Trophoblast cell (in vitro differentiated cells and primary cell): ENCODE measurements around the gene HBG2.
"Not testable (repeated sequence)": the region's sequence is repeated elsewhere in the genome, so short reads cannot be mapped to it uniquely, and the experiment has no call there.

Experiments
- DNase-seq, 2 donors: peaks; one replicate each; pipeline ENCODE4 v3.0.0-alpha.2; 2016
- H2AFZ ChIP-seq: 2 replicates; pipeline ENCODE4 v1.6.1; 2013; ENCODE audit warnings: low read length, moderate library complexity, mild to moderate bottlenecking; ENCODE audit not compliant: insufficient read depth, poor library complexity
- H2AK5ac ChIP-seq: 2 replicates; pipeline ENCODE4 v1.6.1; 2013; ENCODE audit warnings: mild to moderate bottlenecking, low read length
- H2BK120ac ChIP-seq: 2 replicates; pipeline ENCODE4 v1.6.1; 2013; ENCODE audit warnings: low read length, mild to moderate bottlenecking, moderate library complexity; ENCODE audit not compliant: insufficient read depth, poor library complexity
- H2BK12ac ChIP-seq: 2 replicates; pipeline ENCODE4 v1.6.1; 2013; ENCODE audit warnings: mild to moderate bottlenecking, low read length, moderate library complexity
- H2BK5ac ChIP-seq: 2 replicates; pipeline ENCODE4 v1.6.1; 2013; ENCODE audit warnings: low read length, low read depth, moderate library complexity, mild to moderate bottlenecking; ENCODE audit not compliant: poor library complexity
- H3K14ac ChIP-seq: 2 replicates; pipeline ENCODE4 v1.6.1; 2013; ENCODE audit warnings: mild to moderate bottlenecking, low read length
- H3K18ac ChIP-seq: 2 replicates; pipeline ENCODE4 v1.6.1; 2013; ENCODE audit warnings: mild to moderate bottlenecking, low read length
- H3K23ac ChIP-seq: 2 replicates; pipeline ENCODE4 v1.6.1; 2013; ENCODE audit warnings: low read length
- H3K27ac ChIP-seq: 2 replicates; pipeline ENCODE4 v1.5.1; 2013; ENCODE audit warnings: low read depth, mild to moderate bottlenecking, inconsistent platforms, low read length, moderate library complexity
- H3K27me3 ChIP-seq: 2 replicates; pipeline ENCODE4 v1.6.1; 2013; ENCODE audit warnings: inconsistent platforms, mild to moderate bottlenecking, low read length, moderate library complexity; ENCODE audit not compliant: insufficient read depth
- H3K36me3 ChIP-seq, 2 experiments: 1 replicate in 1 of 2; 2 replicates in 1 of 2; pipeline ENCODE4 v1.6.1; 2013; ENCODE audit warnings: low read length in 2 of 2, mild to moderate bottlenecking in 2 of 2, moderate library complexity in 1 of 2; ENCODE audit not compliant: insufficient read depth in 2 of 2, control insufficient read depth in 1 of 2
- H3K4ac ChIP-seq: 2 replicates; pipeline ENCODE4 v1.6.1; 2013; ENCODE audit warnings: low read depth, mild to moderate bottlenecking, low read length, moderate library complexity
- H3K4me1 ChIP-seq, 2 experiments: 1 replicate in 1 of 2; 2 replicates in 1 of 2; pipeline ENCODE4 v1.6.1; 2013; ENCODE audit warnings: low read length in 2 of 2, mild to moderate bottlenecking in 2 of 2, moderate library complexity in 1 of 2; ENCODE audit not compliant: insufficient read depth in 2 of 2, control insufficient read depth in 1 of 2
- H3K4me2 ChIP-seq: 2 replicates; pipeline ENCODE4 v1.6.1; 2013; ENCODE audit warnings: inconsistent platforms, mild to moderate bottlenecking, low read length, moderate library complexity
- H3K4me3 ChIP-seq: 2 replicates; pipeline ENCODE4 v1.5.1; 2013; ENCODE audit warnings: mild to moderate bottlenecking, low read depth, low read length, inconsistent platforms
- H3K79me1 ChIP-seq: one replicate; pipeline ENCODE4 v1.6.1; 2013; ENCODE audit warnings: low read length
- H3K79me2 ChIP-seq: 2 replicates; pipeline ENCODE4 v1.6.1; 2013; ENCODE audit warnings: low read length, mild to moderate bottlenecking; ENCODE audit not compliant: control insufficient read depth, insufficient read depth, poor library complexity
- H3K9ac ChIP-seq: 2 replicates; pipeline ENCODE4 v1.6.1; 2013; ENCODE audit warnings: mild to moderate bottlenecking, low read length
- H3K9me3 ChIP-seq: 2 replicates; pipeline ENCODE4 v1.6.1; 2013; ENCODE audit warnings: low read depth, mild to moderate bottlenecking, control low read depth, inconsistent platforms, low read length; ENCODE audit not compliant: insufficient read depth
- H4K12ac ChIP-seq: 2 replicates; pipeline ENCODE4 v1.6.1; 2013; ENCODE audit warnings: low read depth, mild to moderate bottlenecking, low read length, moderate library complexity
- H4K8ac ChIP-seq: 2 replicates; pipeline ENCODE4 v1.6.1; 2013; ENCODE audit warnings: low read depth, mild to moderate bottlenecking, low read length, moderate library complexity
- H4K91ac ChIP-seq: one replicate; pipeline ENCODE4 v1.6.1; 2013; ENCODE audit warnings: low read depth, mild to moderate bottlenecking, low read length, moderate library complexity
- WGBS: extraction: QIAGEN DNeasy Blood & Tissue Kit; methylation state at CpG from one replicate; pipeline ENCODE4 v1.1.7; 2013; ENCODE audit warnings: missing lambda C conversion rate; ENCODE audit not compliant: insufficient read length, insufficient coverage; ENCODE audit errors: extremely low coverage; 5-methylcytosine and 5-hydroxymethylcytosine counted together

Gene HBG2

GRCh38 chr11:5300251-5300650, 45.7 kb upstream of the HBG2 start:
- Histone ChIP-seq H3K9ac (no peak overlapping the region), H3K4me1 (no peaks in the 10 kb centered on the region), H2AFZ (no peak overlapping the region), H3K27me3 (no peaks in the 10 kb centered on the region), H4K8ac (no peak overlapping the region), H2BK5ac (no peak overlapping the region), H3K36me3 (no peaks in the 10 kb centered on the region), H2BK120ac (no peak overlapping the region), H3K14ac (no peak overlapping the region), H3K79me2 (no peaks in the 10 kb centered on the region), H3K4ac (no peak overlapping the region), H3K4me3 (no peak overlapping the region), H2BK12ac (no peak overlapping the region), H3K9me3 (peaks cover 2% of the 10 kb centered on the region), H4K91ac (no peak overlapping the region), H3K79me1 (no peaks in the 10 kb centered on the region), H2AK5ac (no peak overlapping the region), H3K27ac (no peak overlapping the region), H3K18ac (no peak overlapping the region), H4K12ac (no peak overlapping the region), H3K23ac (no peak overlapping the region), H3K4me2 (no peak overlapping the region)
- no CpG with 5 or more reads among the region's 3 CpGs for WGBS
- DNase-seq = no peak

- Histone ChIP-seq H4K91ac (no peak overlapping the region), H2BK12ac (no peak overlapping the region), H2BK5ac (no peak overlapping the region), H3K23ac (no peak overlapping the region), H3K4me1 (no peaks in the 10 kb centered on the region), H3K4me3 (no peak overlapping the region), H4K8ac (no peak overlapping the region), H2AFZ (no peak overlapping the region), H3K14ac (no peak overlapping the region), H3K79me1 (no peaks in the 10 kb centered on the region), H3K27me3 (no peaks in the 10 kb centered on the region), H3K9me3 (peaks cover 2% of the 10 kb centered on the region), H4K12ac (no peak overlapping the region), H3K79me2 (no peaks in the 10 kb centered on the region), H3K9ac (no peak overlapping the region), H3K4me2 (no peak overlapping the region), H3K36me3 (no peaks in the 10 kb centered on the region), H3K18ac (no peak overlapping the region), H3K4ac (no peak overlapping the region), H2BK120ac (no peak overlapping the region), H3K27ac (no peak overlapping the region), H2AK5ac (no peak overlapping the region)
- no CpG with 5 or more reads among the region's 1 CpG for WGBS
- no peak for DNase-seq
Observed at GRCh38 chr11:5298451-5298850, 43.9 kb upstream of the HBG2 start.

DNA sequence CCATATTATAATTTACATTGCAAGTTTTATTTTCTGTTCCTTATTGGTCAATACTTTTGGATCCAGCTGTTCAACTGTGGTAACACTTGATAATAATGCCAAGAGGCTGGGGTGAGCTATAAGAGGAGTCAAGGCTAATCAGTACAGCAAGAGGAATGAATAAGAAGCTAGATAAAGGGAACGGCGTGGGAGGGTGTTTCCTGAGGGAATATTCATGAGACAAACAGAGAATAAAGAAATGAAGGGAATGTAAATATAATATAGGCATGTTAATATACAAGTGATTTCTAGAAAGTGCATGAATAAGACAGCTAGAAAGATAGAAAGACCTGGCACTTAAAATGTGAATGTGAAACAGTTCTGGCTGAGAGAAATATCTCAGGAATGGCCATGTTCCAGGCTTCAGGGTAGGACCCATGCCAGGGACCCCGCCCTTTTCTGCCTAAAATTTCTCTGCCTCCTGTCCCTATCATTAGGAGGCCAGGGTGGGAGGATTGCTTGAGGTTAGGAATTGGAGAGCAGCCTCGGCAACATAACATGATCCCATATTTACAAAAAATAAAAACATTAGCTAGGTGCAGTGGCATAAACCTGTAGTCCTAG, 43.2 kb upstream of the HBG2 start:
- Histone ChIP-seq H3K79me1 (no peaks in the 10 kb centered on the region), H3K4ac (no peak overlapping the region), H3K36me3 (no peaks in the 10 kb centered on the region), H2AK5ac (no peak overlapping the region), H3K27me3 (no peaks in the 10 kb centered on the region), H3K4me3 (no peak overlapping the region), H4K12ac (no peak overlapping the region), H4K91ac (no peak overlapping the region), H2BK12ac (no peak overlapping the region), H3K4me1 (no peaks in the 10 kb centered on the region), H3K79me2 (no peaks in the 10 kb centered on the region), H3K18ac (no peak overlapping the region), H3K4me2 (no peak overlapping the region), H2BK120ac (no peak overlapping the region), H3K9ac (no peak overlapping the region), H3K14ac (no peak overlapping the region), H3K23ac (no peak overlapping the region), H3K27ac (no peak overlapping the region), H3K9me3 (peaks cover 2% of the 10 kb centered on the region), H2AFZ (no peak overlapping the region), H2BK5ac (no peak overlapping the region), H4K8ac (no peak overlapping the region)
- no CpG with 5 or more reads among the region's 4 CpGs for WGBS
- no peak for DNase-seq

- H3K79me1 ChIP-seq, H2BK5ac ChIP-seq, H2AFZ ChIP-seq, H3K4me1 ChIP-seq, H3K36me3 ChIP-seq, H3K4me2 ChIP-seq, H3K4me3 ChIP-seq, H4K8ac ChIP-seq, H3K27ac ChIP-seq, H2AK5ac ChIP-seq, H3K18ac ChIP-seq, H3K14ac ChIP-seq, H3K23ac ChIP-seq, H3K9ac ChIP-seq, H2BK12ac ChIP-seq, H2BK120ac ChIP-seq, H3K27me3 ChIP-seq, H3K9me3 ChIP-seq, H3K4ac ChIP-seq, H4K12ac ChIP-seq, DNase-seq, H4K91ac ChIP-seq, H3K79me2 ChIP-seq: not testable (repeated sequence)
- WGBS = no CpG with 5 or more reads among the region's 41 CpGs
Observed at GRCh38 chr11:5294342-5294995, 39.9 kb upstream of the HBG2 start.
